GM20000 (cell line): ENCODE measurements around the gene PGPEP1.
A peak's percentile ranks its signal among the peaks of the same experiment; 100 is the strongest.

Experiments
- DNase-seq: peaks from one replicate; pipeline ENCODE4 v3.0.0; 2012; ENCODE audit warnings: low spot score
- TF ChIP-seq, protein P1 (sequence below): IDR thresholded peaks from 2 replicates; pipeline ENCODE4 v1.5.1; 2012; ENCODE audit warnings: mild to moderate bottlenecking, control low read depth; ENCODE audit errors: extremely low read depth, missing control alignments

Gene PGPEP1

DNA sequence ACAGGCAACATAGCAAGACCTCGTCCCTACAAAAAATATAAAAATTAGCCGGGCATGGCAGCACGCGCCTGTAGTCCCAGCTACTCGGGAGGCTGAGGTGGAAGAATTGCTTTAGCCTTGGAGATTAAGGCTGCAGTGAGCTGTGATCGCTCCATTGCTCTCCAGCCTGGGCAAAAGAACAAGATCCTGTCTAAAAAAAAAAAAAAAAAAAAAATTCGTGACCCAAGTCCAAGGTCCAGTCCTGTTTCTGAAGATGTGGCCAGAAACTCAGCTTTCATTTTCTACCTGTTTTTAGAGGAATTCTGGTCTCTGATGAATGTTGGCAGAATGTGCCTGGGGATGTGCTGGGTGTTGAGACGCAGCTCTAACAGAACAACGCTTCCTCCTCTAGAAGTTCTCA, 1.9 kb upstream of the PGPEP1 start:
- DNase-seq, result no peak
- TF ChIP-seq, protein P1, sequence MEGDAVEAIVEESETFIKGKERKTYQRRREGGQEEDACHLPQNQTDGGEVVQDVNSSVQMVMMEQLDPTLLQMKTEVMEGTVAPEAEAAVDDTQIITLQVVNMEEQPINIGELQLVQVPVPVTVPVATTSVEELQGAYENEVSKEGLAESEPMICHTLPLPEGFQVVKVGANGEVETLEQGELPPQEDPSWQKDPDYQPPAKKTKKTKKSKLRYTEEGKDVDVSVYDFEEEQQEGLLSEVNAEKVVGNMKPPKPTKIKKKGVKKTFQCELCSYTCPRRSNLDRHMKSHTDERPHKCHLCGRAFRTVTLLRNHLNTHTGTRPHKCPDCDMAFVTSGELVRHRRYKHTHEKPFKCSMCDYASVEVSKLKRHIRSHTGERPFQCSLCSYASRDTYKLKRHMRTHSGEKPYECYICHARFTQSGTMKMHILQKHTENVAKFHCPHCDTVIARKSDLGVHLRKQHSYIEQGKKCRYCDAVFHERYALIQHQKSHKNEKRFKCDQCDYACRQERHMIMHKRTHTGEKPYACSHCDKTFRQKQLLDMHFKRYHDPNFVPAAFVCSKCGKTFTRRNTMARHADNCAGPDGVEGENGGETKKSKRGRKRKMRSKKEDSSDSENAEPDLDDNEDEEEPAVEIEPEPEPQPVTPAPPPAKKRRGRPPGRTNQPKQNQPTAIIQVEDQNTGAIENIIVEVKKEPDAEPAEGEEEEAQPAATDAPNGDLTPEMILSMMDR, result no peak

DNA sequence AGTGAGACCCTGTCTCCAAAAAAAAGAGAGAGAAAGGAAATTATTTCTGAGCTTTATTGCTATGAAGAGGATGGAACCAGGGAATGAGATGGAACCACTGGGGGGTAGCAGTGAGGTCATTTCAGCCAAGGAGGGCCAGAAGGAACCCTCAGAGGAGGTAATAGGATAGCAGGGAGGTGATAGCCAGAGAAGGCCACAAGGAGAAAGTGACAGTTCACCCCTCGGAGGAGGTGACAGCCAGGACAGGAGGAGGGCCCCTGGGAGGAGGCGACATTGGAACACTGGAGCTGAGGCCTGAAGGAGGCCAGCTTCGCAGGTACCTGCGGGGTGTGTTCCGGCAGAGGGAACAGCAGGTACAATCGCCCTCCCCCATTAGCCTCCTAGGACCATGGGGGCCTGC, 675 bp upstream of the PGPEP1 start:
- TF ChIP-seq, protein P1, result peak; percentile 12
- DNase-seq, result peak; percentile 51

DNA sequence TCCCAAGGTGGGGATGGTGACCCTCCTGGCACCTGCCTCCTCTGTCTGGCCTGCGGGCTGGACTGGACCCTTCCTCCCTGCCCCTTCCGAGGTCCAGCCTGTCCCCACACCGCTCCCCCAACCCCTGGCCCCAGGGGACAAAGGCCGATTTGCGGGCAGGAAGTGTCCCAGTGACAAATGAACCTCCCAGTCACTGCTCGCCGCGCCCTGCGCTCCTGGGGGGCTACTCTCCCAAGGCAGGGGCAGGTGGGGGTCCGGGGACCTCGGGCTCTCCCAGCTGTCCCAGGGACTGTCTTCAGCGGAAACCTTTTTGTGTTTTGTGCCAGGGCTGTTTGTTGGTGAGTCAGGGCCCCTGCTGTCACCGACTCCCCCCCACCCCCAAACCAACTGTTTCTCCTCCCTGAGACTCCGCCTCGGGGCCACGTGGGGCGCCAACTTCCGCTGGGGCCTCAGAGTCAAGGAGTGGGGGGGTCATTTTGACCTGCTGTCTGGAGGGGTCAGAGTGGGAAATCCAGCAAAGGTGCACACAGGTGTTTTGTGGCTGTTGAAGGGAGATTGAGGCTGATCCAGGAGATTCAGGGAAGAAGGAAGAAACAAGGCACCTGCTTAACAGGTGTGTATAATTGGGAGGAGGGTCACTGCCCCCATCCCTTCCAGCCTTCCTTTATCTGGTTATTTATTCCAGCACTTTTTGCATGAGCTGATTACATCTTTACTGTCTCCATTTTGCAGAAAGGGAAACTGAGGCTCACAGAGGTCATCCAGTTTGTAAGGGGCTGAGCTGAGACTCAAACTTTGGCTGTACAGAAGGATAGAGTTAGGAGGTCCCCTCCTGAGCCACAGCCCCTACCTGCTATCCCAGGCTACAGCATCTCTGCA, 831 bp downstream of the PGPEP1 start:
- peak; percentile 88 for DNase-seq
- TF ChIP-seq, protein P1, result no peak

- TF ChIP-seq, protein P1, result no peak
- DNase-seq, result no peak
Observed at GRCh38 chr19:18342090-18342632, 1.8 kb downstream of the PGPEP1 start.

- no peak for DNase-seq
- TF ChIP-seq, protein P1, result no peak
Observed at GRCh38 chr19:18344582-18344950, 4.2 kb downstream of the PGPEP1 start.

GRCh38 chr19:18345296-18345695, 4.9 kb downstream of the PGPEP1 start:
- DNase-seq, result no peak
- TF ChIP-seq, protein P1, result no peak

GRCh38 chr19:18346091-18346490, 5.7 kb downstream of the PGPEP1 start:
- TF ChIP-seq, protein P1, result no peak
- no peak for DNase-seq
